HG02763 (cell line): ENCODE measurements around the gene OTUD5.
"Not testable (repeated sequence)": the region's sequence is repeated elsewhere in the genome, so short reads cannot be mapped to it uniquely, and the experiment has no call there.

Experiments used
- ATAC-seq: cut with Tn5 transposase; IDR thresholded peaks from one replicate; pipeline ENCODE4 v1.9.1; 2021; ENCODE audit warnings: mild to moderate bottlenecking, moderate library complexity; ENCODE audit not compliant: unreplicated experiment

The OTUD5 gene, protein sequence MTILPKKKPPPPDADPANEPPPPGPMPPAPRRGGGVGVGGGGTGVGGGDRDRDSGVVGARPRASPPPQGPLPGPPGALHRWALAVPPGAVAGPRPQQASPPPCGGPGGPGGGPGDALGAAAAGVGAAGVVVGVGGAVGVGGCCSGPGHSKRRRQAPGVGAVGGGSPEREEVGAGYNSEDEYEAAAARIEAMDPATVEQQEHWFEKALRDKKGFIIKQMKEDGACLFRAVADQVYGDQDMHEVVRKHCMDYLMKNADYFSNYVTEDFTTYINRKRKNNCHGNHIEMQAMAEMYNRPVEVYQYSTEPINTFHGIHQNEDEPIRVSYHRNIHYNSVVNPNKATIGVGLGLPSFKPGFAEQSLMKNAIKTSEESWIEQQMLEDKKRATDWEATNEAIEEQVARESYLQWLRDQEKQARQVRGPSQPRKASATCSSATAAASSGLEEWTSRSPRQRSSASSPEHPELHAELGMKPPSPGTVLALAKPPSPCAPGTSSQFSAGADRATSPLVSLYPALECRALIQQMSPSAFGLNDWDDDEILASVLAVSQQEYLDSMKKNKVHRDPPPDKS

DNA sequence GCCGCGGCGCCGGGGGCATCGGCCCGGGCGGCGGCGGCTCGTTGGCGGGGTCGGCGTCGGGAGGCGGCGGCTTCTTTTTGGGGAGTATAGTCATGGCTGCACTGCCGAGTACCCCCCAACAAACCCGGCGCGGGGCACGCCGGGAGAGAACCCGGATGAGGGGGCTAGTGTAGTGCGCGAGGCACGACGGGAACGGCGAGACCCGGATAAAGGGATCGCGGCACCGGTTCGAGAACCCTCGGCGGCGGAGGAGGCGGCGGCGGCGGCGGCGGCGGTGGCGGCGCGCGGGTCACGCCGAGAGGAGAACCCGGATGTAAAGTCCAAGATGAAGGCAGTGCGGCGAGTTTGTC is at the start of gene OTUD5:
Gene OTUD5 (minus strand): TSS at position 131 of the 350 bp plus-strand sequence. CDS start 37 bp downstream, at position 94.
- peak; percentile 27 for ATAC-seq

DNA sequence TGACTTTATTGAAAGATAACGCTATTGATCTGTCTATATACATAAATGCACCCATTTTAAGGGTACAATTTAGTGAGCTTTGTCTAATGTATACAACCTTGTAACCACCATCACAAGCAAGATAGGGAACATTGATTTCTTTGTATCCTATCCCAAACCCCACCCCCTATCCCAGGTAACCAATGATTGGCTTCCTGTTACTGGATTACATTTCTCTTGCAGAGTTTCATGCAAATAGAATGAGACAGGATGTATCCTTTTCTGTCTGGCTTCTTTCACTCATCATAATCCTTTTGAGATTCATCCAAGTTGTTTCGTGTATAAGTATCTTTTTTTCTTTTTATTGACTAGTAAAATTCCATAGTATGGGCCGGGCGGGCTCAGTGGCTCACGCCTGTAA is 46.3 kb upstream of the OTUD5 start:
- ATAC-seq: no peak

DNA sequence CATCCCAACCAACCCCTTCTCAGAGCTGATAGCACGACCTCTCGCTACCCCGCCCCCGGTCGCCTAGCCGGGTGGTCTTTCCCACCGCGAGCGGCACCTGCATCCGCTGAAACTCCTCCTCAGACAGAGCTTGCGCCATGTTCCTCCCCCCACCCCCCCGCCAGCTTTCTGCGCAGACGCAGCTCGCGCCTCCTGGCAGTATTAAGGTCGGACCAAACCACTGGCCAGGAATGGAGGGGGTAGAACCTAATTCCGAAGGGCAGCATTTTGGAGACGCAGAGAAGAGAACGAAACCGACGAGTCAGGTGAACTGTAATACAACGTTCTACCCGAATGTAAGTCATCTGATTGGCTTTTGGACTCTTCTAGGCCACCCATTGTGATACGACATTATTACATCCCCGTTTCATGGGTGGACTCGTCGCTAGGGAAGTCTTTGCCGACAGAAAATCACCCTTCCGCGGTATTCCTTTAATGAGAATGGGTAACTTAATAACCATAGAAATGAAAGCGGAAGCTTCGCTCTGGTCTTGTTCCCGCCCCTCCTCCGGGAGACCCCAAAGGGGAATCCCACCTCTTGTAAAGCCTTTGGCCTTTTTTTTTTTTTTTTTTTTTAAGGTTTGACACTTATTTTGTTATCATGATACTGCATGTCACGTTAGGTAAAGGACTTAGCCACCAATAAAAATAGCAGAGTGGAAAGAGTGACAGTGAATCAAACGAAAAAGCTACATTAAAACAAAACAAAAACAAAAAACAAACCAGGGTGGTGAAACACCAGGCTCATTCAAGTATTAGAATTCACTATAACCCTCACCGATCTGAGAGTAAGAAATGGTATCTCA is 44.9 kb upstream of the OTUD5 start, which contains the start of gene GRIPAP1:
Gene GRIPAP1 (minus strand): TSS at position 174 of the 845 bp plus-strand sequence. CDS start 35 bp downstream, at position 139.
- ATAC-seq: peak; percentile 72

DNA sequence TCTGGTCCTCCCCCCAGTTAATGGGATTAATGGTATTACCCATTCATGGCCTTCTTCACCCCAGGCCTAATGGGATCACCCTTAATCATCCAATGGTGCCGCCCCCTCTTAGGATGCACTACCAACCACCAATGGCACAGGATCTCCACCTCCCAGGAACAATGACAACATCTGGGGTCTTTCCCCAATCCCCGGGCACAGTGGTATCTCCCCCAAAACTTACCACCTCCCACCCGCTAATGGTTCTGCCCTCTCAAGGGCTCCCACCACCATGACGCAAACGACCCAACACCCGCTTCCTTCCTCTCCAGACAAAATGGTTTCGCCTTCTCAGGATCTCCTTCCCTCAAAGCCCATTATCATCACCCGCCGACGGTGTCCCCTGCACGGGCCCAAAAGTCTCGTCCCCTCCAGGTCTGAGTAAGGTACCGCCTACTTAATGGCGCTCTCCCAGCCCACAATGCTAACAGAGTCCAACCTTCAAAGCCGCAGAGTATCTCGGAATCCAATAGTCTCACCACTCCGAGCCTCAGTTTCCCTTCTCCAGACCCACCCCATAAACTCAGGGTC is 44.2 kb upstream of the OTUD5 start:
- peak; percentile 9 for ATAC-seq

DNA sequence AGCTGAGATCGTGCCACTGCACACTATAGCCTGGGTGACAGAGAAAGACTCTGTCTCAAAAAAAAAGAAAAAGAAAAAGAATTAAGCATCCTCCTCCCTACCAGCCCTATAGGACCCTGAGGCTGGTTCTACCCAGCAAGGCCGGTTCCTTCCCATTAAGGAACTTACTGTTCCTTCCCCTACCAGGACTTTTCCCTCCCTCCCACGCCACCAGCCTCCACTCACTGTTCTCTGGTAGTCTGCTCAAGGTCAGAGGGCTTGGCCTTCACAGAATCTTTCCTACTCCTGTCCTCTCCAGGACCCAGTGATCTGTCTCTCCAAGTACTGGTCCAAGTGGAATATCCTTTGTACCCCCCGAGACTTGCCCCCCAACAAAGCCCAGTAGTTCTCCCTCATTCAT is 43.2 kb upstream of the OTUD5 start:
- no peak for ATAC-seq

DNA sequence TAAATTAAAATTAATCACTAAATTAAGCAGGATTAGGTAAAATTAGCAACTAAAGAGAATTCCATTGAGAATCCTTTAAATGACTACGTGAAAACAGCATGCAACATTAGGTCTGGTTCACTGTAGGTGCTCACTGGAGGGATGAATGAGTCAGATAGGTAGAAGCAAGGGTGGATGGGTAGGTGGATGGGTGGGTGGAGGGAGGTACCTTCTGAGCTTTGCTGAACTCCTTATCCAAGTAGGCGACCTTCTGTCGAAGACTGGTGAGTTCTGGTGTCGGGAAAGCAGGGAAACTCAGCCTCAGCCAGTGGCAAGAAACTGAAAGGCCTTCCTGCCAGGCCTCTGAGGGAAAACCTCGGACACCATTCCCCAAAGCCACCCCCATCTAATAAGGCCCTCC is 41.6 kb upstream of the OTUD5 start:
- ATAC-seq: no peak

DNA sequence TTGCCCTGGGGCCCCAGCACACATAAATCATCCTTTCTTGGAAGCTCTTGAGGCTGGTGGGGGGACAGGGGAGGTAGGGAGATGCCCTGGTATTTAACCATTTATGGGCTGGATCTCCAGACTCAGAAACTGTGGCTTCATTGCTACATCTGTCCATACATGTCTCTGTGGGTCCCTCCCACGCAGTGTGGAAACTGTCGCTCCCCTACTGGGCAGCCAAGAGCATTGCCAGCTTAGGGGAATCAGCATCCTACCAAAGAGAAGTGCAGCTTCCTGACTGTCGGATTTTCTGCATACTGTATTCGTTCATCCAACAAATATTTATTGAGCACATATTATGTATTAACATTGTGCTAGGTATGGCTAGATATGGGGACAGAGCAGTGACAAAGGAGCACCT is 41.0 kb upstream of the OTUD5 start:
- ATAC-seq: no peak

DNA sequence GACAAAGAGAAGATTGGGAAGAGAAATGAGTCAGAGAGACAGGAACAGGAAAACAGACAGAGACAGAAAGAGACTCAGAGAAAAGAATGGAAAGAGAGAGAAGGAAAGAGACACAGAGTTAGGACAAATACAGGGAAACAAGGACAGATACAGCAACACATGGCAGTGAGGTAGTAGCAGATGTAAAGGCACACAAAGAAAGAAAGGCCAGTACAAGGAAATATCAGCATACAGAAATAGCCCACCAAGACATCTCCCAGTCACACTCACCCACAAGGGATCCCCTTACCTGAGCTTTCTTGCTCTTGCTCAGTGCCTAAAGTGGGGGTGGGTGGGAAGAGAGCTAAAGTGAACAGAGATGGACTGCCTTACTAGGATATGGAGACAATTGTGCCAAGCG is 40.5 kb upstream of the OTUD5 start:
- ATAC-seq: no peak

DNA sequence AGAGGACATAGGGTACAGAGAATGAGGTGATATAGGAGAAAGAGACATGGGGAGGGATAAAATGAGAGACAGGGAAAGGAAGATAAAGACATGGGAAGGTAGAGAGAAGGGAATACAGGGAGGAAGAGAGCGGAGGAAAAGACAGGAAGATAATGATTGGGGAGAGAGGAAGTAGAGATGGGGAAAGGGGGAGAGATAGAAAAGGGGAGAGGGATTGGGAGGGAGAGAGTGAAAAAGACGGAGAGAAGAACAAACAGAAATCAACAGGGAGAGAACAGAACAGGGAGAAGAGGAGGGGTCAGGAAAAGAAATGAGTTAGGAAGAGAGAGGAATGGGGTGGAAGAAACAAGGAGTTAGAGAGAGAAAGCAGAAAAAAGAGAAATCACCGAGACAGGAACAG is 40.0 kb upstream of the OTUD5 start:
- ATAC-seq: no peak

DNA sequence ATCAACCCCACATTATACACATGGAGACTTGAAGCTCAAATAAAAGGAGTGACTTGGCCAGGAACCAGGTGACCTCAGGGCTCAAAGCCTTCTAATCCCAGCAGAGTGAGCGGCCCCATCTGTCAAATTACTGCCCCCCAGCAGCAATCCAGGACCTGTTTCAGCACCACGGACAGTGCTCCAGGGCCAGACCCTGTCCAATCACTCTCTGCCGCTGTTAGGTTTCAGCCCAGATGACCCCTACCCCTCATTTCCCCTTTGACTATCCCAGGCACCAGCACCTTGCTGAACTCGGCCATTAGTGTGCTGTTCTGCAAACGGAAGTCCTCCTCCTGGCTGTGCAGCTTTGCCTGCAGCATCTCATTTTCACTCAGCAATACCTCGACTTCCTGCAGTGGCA is 39.6 kb upstream of the OTUD5 start:
- ATAC-seq: no peak

DNA sequence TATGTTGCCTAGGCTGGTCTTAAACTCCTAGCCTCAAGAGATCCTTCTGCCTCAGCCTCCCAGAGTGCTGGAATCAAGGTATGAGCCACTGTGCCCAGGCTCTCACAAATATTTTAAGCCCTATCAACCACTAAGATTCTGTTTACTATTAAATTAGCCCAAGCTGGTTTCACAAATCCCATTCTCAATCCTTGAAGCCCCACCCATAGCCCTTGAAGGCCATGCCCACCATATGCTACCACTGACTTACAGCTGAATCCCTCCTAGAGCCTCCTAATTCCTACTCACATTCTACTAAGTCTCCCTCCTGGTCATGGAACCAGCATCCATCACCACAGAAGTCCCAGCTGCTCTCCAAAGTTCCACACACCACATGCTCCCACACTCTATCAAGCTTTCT is 34.9 kb upstream of the OTUD5 start:
- no peak for ATAC-seq

DNA sequence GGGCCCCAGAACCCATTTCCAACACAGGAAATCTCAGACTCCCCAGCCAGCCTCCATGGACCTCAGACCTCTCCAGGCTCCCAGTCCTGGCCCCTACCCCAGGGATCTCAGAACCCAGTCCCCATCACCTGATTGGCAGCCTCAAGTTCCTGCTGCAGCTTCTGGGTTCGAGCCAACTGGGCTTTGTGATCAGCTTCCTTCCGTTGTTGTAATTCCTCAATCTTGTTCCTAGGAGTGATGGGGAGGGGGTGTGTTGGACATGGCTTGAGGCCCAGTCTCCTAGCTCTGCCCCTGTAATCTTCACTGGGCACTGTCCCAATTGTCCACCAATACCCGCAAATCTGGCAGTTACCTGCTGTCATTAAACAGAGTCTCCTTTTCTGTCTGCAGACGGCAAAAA is 32.1 kb upstream of the OTUD5 start:
- no peak for ATAC-seq

DNA sequence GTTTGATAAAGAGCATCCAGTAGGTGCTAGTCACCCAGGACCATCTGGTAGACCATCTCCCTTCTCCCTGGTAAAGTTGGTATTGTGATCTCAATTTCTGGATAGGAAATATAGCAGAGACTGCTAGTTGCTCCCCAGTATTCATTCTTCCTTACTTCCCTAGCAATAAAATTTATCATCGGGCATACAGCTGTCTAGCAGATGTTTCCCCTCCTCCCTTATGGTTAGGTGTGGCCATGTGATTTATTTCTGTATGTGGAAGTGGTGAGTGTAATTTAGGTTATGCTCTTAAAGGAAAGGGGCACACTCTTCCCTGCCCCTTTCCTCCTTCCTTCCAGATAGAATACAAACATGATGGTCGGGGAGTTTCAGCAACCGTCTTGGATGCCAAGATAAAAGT is 26.5 kb upstream of the OTUD5 start:
- no peak for ATAC-seq

DNA sequence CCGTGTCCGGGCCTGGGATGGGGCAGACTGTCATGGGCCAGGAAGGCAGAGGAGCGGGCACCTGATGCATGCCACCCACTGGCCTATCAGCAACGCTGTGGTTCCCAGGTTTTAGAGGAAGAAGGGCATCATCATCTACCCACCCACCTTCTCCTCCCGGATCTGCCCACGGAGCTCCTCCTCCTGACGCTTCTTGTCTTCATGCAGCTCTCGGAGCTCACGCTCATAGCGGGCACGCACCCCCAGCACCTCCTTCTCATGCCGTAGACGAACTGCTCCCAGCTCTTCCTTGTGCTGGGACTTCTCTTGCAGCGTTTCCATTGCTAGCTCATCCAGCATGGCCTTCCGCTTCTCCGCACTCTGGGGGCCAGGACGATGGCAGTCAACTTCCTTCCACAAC is 25.7 kb upstream of the OTUD5 start:
- ATAC-seq: no peak

DNA sequence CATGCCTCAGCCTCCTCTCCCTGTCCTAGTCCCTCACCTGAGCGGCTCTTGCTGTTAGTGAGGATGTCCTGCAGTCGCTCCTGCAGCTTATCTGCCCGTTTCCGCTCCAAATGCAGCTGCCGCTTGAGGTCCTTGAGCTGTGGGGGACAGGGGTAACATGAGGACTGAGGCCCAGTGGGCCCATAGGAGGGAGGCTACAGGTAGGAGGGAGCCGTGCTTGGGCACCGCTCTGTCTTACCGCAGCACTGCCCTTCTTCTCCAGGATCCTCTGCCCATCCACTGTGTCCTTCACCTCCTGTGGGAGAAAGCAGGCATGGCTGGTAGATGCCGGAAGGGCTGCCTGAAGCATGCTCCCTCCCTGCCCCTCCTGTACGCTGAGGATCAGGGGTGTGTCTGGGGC is 23.8 kb upstream of the OTUD5 start:
- no peak for ATAC-seq

DNA sequence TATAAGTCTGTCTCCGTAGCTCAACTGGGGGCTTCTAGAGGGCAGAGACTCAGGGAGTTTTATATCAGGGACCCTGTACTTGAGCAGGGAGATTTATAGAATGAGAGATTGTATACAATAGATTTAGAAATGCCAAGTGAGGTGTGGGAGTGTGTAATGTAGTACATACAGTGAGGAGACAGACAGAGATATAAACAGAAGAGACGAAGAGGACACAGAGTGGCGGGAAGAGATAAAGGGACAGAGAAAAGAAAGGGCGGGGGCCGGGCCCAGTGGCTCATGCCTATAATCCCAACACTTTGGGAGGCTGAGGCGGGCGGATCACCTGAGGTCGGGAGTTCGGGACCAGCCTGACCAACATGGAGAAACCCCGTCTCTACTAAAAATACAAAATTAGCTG is 22.9 kb upstream of the OTUD5 start:
- ATAC-seq: not testable (repeated sequence)

DNA sequence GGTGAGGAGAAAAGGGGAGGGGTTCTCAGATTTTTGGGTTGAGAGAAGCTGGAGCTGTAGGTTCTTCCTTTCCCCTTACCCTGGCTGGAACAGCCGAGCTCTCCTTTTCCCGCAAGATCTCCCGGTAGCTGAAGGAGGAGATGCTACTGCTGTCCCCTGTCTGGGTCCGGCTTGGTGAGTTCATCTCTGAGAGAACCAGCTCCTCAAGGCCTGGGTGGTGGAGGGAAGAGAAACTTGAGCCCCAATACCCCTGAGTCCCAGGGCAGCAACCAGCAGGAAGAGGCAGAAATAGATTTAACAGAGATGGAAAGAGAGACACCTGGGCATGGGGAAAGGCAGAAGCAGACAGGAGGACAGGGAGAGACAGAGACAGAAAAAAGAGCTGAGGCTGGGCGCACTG is 20.8 kb upstream of the OTUD5 start:
- ATAC-seq: no peak

DNA sequence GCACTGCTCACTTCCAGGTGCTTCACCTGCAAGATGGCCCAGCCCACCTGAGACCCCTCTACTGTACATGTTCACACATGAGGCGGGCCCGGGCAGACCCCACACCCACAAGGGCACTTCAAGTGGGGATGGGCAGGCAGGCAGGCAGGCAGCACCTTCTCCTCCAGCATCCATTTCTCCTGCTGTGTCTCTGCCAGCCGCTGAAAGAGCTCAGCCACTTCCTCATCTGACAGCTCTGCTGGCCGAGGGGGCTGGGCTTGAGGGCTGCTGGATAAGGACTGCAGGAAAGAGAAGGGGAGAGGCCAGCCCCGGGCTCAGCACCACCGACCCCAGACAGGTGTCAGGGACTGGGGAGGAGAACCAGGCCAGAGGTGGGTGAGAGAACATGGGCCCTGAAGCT is 18.7 kb upstream of the OTUD5 start:
- no peak for ATAC-seq

DNA sequence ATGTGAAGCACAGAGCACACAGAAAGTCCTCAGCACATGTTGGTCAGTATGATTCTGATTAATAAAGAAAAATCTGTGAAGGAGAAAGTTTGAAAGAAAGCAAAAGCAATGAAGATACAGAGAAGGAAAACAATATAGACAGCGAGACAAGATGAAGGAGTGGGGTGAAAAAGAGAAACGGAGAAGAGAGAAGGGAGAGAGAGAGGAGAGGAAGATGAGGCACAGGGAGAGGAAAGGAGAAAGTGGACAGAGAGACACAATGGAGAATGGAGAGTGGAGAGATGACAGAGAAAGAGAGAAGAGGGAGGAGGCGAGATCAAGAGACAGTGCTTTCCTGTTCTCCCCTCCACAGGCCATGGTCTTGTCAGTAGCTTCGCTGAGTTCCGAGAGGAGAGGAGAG is 18.1 kb upstream of the OTUD5 start:
- ATAC-seq: no peak

DNA sequence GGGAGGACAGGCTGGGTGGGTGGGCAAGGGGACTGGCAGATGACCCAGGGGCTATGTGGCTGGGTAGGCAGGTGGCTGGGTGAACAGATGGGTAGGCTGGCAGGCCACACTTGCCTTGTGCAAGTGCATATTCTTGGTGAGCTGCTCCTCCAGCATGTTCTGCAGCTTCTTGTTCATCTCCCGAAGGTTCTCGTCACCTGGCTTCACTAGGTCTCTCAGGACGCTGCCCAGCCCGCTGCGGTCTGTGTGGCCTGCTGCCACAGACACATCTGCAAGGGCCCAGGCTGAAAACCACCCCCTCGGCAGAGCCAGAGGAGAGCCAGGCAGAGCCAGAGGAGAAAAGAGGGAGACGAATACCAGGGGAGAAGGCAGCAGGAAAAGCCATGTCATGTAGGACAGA is 17.6 kb upstream of the OTUD5 start:
- ATAC-seq: no peak

DNA sequence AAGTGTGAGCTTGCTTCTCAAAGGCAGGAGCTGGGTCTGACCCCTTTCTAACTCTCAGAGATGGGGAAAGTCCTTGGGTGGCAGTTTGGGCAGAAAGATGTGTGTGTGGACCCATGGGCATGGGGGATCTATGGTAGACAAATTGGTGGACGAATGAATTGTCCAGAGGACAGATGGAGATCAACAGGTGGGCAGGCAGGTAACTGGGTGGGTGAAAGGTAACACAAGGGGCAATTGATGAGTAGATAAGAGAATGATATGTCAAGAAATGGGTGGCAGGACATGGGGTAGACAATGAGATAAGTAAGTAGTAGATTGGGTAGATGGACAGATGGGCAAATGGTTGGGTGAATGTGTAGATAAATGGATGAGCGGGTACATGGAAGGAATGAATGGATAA is 17.2 kb upstream of the OTUD5 start:
- no peak for ATAC-seq

DNA sequence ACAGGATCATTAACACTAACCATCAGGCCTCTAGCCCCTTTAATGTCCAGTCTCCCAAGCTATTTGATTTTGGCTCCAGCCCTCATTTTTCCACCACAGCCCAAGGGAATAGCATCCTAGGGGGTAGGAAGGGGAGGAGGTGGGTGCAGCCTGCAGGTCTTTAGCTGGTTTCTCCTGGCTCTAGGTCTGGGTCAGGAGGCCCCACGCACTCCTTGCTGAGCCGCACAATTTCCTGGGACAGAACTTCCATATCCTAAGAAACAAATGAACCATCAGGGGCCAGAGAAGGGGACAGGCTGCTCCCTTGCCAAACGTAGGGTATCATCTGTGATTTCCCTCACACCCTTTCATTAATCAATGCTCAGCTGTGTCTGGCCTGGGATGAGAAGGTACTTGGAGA is 16.6 kb upstream of the OTUD5 start:
- no peak for ATAC-seq
